ENCODE measurements around the gene CCL3. TPM values are rescaled to one million over a fixed set of nuclear protein-coding genes. Genes with fewer than 3 reads are reported as not detected.
"Not testable (repeated sequence)": the region's sequence is repeated elsewhere in the genome, so short reads cannot be mapped to it uniquely, and the experiment has no call there.

The CCL3 gene
- total RNA-seq, 1 experiment from 2014 or later: not detected

- CTCF ChIA-PET: no interaction called here
- intact Hi-C loops (cut with micrococcal nuclease; ENCODE audit: unreplicated experiment): no loop called here
- H3K27me3 ChIP-seq (replicated peaks; ENCODE audit: control insufficient read depth, insufficient read depth, low read length): no peaks in the 10 kb centered on the region; the same call in 1 of the 2 replicates
- no TSS peak for BruUV-seq (replicated peaks)
- no peaks in the 10 kb centered on the region for H3K36me3 ChIP-seq (ENCODE audit: control insufficient read depth, insufficient read depth, low read length)
- no peak for DNase-seq
- no peaks in the 10 kb centered on the region for H3K27me3 Mint-ChIP-seq (ENCODE audit: insufficient read depth, unreplicated experiment)
- H3K27ac Mint-ChIP-seq (ENCODE audit: unreplicated experiment): no peak overlapping the region
- POLR2A ChIA-PET: no interaction called here
- H3K4me1 Mint-ChIP-seq (ENCODE audit: low read depth, unreplicated experiment): no peaks in the 10 kb centered on the region
- H3K4me3 Mint-ChIP-seq (ENCODE audit: unreplicated experiment): no peak overlapping the region
- TF ChIP-seq CTCF (IDR thresholded peaks at IDR 0.05; ENCODE audit: insufficient read depth in 1 of 2, low read depth in 1 of 2, low read length in 1 of 2, severe bottlenecking in 1 of 2, unreplicated experiment in 1 of 2): no peak
- H3K4me3 ChIP-seq (ENCODE audit: low read depth, low read length): no peak overlapping the region
- H3K9me3 Mint-ChIP-seq (ENCODE audit: unreplicated experiment): peaks cover 18% of the 10 kb centered on the region
- H3K4me1 ChIP-seq: no peaks in the 10 kb centered on the region
- no peaks in the 10 kb centered on the region for H3K36me3 Mint-ChIP-seq (ENCODE audit: insufficient read depth, unreplicated experiment)
- H3K9me3 ChIP-seq: peaks cover 17% of the 10 kb centered on the region
Observed at GRCh38 chr17:36123431-36123830, 33.5 kb upstream of the CCL3 start.

- H3K4me1 Mint-ChIP-seq (ENCODE audit: low read depth, unreplicated experiment); H3K9me3 Mint-ChIP-seq (ENCODE audit: unreplicated experiment); CTCF ChIA-PET; DNase-seq; H3K4me3 ChIP-seq (ENCODE audit: low read depth, low read length); H3K4me1 ChIP-seq; intact Hi-C loops (cut with micrococcal nuclease; ENCODE audit: unreplicated experiment); H3K36me3 ChIP-seq (ENCODE audit: control insufficient read depth, insufficient read depth, low read length); H3K36me3 Mint-ChIP-seq (ENCODE audit: insufficient read depth, unreplicated experiment); BruUV-seq (replicated peaks); POLR2A ChIA-PET; H3K27me3 ChIP-seq (replicated peaks; ENCODE audit: control insufficient read depth, insufficient read depth, low read length); H3K27ac Mint-ChIP-seq (ENCODE audit: unreplicated experiment); H3K4me3 Mint-ChIP-seq (ENCODE audit: unreplicated experiment); H3K27me3 Mint-ChIP-seq (ENCODE audit: insufficient read depth, unreplicated experiment): not testable (repeated sequence)
- H3K9me3 ChIP-seq: peaks cover 11% of the 10 kb centered on the region
Observed at GRCh38 chr17:36121099-36121498, 31.2 kb upstream of the CCL3 start.

- DNase-seq: no peak
- Mint-ChIP-seq H3K36me3 (ENCODE audit: insufficient read depth, unreplicated experiment) (peaks cover 4% of the 10 kb centered on the region), H3K4me3 (ENCODE audit: unreplicated experiment) (no peak overlapping the region), H3K4me1 (ENCODE audit: low read depth, unreplicated experiment) (no peaks in the 10 kb centered on the region), H3K27me3 (ENCODE audit: insufficient read depth, unreplicated experiment) (no peaks in the 10 kb centered on the region), H3K27ac (ENCODE audit: unreplicated experiment) (no peak overlapping the region), H3K9me3 (ENCODE audit: unreplicated experiment) (peaks cover under 1% of the 10 kb centered on the region)
- Histone ChIP-seq H3K4me3 (ENCODE audit: low read depth, low read length) (no peak overlapping the region), H3K27me3 (replicated peaks; ENCODE audit: control insufficient read depth, insufficient read depth, low read length) (no peaks in the 10 kb centered on the region; the same call in 1 of the 2 replicates), H3K4me1 (no peaks in the 10 kb centered on the region), H3K36me3 (ENCODE audit: control insufficient read depth, insufficient read depth, low read length) (no peaks in the 10 kb centered on the region), H3K9me3 (peaks cover 2% of the 10 kb centered on the region)
- no TSS peak for BruUV-seq (replicated peaks)
- intact Hi-C loops (cut with micrococcal nuclease; ENCODE audit: unreplicated experiment): no loop called here
- ChIA-PET POLR2A (no interaction called here), CTCF (no interaction called here)
- TF ChIP-seq CTCF (IDR thresholded peaks at IDR 0.05; ENCODE audit: insufficient read depth in 1 of 2, low read depth in 1 of 2, low read length in 1 of 2, severe bottlenecking in 1 of 2, unreplicated experiment in 1 of 2): no peak
Observed at GRCh38 chr17:36120221-36120620, 30.3 kb upstream of the CCL3 start.

All from Caco-2 (cell line).